GM18507 (cell line): ENCODE data around the gene SPTAN1.
A peak's percentile ranks its signal among the peaks of the same experiment; 100 is the strongest.
"Not testable (repeated sequence)": the region's sequence is repeated elsewhere in the genome, so short reads cannot be mapped to it uniquely, and the experiment has no call there.

Experiments used
- DNase-seq: peaks from one replicate; pipeline ENCODE4 v3.0.0; 2011; ENCODE audit warnings: low read depth; ENCODE audit not compliant: insufficient read length; ENCODE audit errors: extremely low spot score
- FAIRE-seq: peaks from 2 replicates; lab custom pipeline; 2011; peaks lifted over from hg19 to GRCh38; lab: Jason Lieb, UNC

SPTAN1 gene

DNA sequence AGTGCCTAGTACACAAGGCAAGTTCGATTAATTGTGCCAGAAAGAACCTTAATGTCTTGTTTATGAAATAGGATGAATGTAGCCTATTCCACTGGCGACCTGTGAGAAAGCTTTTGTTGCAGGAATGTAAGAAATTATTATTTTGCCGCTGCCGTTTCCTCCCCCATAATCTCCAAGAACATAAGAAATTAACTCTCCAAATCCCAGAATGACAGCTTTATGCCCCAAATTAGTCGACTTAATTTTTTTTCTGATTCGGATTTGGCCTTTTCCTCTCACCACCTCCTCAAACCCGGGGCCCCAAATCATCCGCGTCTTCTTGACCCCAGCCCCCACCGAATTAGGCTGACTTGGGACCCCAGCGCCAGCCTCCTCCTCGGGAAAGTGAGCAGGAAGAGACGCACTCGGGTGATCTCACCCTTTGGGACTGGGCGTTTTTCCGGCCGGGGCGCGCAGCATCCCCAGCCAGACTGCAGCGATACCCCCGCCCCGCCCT lies 682 bp upstream of the SPTAN1 start:
- DNase-seq (no peak), FAIRE-seq (no peak)

DNA sequence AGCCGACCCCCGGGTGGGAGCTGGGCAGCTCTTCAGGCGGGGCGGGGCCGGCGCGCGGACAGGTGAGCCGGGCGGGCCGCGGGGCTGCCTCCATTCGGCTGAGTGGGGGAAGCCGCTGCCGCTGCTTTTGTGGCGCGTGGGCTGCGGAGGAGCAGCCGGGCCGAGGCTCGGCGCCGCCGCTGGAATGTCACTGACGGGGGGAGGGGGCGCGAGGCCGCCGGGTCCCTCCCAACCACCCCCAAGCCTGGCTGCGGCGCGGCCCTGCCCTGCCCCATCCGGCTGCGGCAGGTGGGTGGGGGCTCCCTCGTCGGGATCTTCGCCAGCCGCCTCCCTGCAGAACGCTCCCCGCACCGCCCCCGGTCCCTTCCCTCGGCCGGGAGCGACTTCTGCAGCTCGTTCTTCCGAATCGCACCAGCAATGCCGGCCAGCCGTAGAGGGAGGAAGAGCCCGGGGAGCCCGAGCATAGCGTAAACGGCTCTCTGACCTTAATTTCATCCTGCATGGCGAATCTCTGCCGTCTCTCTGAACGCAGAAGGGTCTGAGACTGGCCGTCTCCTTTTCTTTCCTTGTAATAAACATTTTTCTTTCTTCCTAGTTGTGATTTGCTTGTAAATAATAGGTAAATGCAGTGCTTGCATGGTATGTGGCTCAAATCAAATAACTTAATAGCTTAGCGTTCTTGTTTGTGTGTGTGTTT lies 505 bp downstream of the SPTAN1 start:
- DNase-seq (peak; percentile 9), FAIRE-seq (no peak)

DNA sequence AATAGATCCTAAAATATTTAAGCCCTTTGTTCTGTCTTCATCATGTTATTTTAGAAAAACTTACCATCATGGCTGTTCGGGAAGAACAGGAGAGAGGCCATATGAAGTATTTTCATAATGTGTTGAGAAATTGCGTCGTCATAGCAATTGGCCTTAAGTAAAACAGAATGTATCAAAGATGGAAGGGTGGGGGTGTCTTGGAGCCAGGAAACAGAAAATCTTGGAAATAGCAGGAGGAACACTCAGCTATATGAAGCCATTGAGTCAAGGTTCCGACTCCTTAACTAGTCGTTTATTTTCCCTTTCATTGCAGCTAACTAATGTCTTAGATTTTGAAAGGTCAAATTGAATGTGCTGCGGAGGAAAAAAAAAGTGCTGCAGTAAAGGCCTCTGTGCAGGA lies 1.3 kb downstream of the SPTAN1 start:
- FAIRE-seq (no peak), DNase-seq (no peak)

DNA sequence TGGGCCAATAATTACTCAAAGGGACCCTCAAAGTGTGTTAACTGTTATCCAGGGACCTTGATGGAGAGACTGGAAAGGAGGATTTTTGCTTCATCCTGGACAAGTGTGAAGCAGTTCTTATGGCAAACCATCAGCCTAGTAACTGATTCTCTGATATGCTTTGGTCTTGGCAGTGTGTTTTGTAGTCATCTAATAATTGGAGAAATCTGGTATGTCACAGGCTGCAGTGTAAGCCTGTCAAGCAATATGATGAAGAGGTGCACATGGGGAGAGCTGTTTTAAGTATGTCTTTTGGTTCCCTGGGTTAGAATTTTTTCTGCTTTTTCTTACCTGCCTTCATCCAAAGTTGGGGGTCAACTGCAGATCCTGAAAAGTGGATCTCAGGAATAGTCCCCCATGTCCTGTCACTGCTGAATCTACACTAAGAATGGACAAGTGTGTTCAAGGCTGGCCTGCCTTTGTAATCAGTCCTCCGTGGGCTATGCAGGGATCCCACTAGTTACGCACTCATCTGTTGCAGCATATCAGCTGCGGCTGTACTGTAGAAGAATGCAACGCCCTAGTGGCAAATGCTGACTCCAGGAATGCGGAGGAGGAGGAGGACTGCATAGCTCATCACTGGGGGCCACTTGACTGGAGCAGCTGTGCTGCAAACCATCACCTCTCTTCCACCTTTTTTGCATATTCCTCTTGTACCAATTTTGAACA lies 1.9 kb downstream of the SPTAN1 start:
- FAIRE-seq = no peak

DNA sequence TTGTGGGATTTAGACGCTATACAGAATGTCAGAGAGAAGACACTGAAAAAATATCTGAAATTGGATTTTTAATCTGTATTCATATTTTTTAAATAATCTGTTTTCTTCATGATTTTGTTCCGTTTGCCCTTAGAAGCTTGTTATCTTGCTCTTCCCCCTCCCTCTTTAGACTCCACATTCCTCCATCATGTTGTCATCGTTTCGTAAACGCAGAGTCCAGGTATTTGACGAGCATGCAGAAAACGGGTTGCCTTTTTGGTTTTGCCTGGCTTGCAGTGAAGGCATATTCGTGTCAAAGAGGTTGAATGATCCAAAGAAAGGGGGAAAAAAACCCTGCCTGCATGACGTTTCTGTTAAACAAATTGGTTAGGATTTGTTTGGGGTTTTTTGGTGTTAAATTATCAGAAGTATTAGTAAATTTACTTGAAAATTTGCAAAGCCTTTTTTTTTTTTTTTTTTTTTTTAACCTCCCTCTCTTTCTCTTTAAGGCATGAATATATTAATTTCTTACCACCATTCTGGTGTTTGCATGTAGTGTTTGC lies 2.9 kb downstream of the SPTAN1 start:
- FAIRE-seq = no peak
- DNase-seq = no peak

More for the DNA sequence above, 1.9 kb downstream of the SPTAN1 start:
- no peak for DNase-seq

DNA sequence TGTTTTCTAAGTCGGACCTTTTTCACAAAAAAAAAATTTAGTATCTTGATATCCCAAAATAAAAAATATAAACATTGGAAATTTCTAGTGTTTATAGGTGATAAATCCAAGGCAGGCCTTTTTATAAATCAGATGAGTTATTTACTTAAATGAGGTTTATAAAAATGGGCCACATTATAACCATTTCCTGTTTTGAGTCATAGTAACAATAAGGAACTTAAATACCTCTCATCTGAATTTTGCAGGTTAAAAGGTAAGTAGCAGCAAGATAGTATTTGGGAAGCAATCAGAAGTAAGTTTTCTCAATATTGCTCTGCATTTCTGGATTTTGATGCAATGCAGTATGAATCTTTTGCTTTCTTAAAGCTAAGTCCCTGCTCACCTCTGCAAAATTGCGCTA lies 3.9 kb downstream of the SPTAN1 start:
- FAIRE-seq (no peak), DNase-seq (no peak)

DNA sequence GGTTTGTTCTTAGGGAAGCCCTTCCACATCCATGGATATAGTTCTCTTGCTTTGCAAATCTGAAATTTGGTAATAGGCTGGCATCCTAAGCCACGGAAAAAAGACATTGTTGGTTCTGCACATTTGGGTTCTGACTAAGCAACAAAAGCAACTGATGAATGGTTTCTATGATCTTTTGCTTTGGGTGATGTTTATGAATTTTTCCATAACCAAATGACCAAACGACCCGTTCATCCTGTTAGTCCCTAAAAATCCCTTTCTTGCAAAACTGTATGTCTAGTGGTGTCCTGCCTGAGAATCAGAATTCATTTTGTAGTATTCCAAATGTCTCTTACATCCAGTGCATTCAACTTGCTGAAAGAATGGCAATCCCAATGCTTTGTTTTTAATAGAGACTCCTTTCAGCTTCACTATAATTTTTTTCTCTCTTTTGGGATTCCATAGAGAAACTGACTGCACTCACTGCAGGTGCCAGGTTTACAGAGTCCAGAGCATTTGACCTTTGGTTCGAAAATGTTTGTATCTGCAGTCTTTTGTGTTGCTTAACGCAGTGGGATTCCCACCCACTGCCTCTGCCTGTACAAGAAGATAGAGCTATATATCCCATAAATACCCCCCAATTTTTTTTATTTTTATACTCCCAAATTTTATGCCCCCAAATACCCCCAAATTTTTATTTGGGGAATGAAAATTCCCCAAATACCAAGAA lies 4.7 kb downstream of the SPTAN1 start:
- DNase-seq (no peak), FAIRE-seq (no peak)

DNA sequence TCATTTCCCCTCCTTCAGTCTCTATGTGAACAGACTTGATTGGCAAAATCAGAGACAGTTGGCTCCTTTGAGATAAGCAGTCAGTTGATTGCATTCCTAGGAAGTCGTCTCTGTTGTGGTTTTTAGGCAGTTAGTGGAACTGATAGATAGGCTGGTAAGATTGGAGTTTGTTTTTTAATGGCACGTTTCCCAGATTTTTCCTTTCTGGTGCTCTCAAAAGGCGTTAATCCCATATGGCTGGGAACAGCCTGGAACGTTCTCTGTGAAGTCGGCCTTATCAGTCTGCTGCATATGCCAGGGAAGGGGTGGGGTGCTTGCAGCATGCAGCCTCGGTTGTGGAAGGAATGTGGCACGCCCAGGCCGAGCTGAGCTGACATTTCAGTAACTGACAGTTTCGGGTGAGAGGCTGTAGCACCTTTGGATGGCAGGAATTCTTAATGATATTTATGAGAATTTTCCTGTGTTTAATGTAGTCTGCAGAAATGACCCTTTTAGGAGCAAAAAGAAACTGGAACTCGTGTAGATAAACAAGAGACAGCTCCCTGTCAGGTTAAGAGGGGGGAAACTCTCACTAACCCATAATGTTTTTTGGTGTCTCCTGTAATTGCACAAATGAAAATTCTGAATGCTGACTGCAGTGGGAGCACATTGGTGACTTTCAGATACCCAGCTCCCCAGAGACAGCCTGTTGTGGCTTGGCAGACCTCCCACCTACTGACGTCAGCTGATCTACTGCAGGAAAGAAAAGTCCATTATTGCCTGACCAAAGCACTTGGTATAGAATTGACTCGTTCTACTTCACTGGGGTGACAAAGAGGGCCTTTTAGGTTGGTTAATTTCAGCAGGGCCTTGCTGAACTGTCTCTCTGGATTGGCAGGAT lies 6.3 kb downstream of the SPTAN1 start:
- peak; percentile 53 for DNase-seq
- peak; percentile 92 for FAIRE-seq

DNA sequence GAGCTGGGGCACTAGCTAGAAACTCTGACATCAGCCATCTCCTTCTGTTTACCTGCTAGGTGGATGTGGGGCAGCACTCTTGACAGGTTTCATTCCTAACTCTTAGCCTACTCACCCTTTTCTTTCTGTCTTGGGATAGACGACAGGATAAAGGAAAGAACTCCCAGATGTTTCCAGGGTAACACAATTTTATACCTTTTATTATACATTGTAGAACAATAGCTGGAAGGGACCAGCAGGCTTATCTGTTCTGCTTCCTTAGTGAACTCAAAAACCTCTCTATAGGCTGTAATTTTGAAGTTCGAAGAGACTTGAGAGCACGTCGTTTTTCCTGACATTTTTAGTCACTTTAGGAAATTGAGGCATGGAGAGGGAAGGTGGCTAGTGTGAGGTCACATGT lies 13.2 kb downstream of the SPTAN1 start:
- no peak for FAIRE-seq
- DNase-seq = no peak

DNA sequence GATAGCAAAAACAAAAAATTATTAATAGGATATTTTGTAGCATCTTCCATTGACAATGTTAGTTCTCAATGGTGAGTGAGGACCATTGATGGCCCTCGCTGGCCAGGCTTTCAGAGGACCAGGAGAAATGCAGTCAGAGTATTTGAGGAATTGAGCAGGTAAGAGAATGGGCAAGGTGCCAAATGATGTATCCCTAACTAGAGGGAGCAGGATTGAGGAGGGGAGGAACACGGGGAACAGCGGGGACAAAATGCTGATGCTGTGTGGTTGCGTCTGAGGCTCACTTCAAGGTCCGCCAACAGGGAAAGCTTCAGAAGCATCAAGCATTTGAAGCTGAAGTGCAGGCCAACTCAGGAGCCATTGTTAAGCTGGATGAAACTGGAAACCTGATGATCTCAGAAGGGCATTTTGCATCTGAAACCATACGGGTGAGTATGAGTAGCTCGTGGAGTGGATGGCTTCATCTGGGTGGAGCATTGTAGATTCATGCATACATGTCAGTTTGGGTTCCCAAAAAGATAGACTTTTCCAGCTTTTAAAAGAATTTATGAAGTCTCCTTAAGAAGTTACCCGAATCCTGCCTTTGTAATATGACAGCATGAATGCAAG lies 16.2 kb downstream of the SPTAN1 start:
- DNase-seq = no peak

DNA sequence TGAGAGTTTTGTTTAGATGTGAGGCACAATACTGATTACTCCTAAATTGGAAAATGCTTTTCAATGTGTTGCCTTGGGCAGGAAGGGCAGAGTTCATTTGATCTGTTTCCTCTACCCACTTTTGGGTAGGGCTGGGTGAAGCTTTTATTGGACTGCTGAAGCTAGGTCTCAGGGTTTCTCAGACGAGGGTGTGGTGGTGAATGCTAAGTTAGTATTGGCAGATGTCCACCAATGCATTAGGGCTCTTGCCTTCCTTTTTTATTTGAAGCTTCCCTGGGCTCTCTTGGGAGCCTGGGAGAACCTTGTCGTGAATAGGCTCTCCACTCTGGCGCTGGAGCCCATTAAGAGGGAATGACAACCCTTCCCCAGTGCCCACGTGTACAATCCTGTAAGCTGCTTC lies 23.1 kb downstream of the SPTAN1 start:
- DNase-seq = no peak

More for the DNA sequence above, 16.2 kb downstream of the SPTAN1 start:
- no peak for FAIRE-seq

DNA sequence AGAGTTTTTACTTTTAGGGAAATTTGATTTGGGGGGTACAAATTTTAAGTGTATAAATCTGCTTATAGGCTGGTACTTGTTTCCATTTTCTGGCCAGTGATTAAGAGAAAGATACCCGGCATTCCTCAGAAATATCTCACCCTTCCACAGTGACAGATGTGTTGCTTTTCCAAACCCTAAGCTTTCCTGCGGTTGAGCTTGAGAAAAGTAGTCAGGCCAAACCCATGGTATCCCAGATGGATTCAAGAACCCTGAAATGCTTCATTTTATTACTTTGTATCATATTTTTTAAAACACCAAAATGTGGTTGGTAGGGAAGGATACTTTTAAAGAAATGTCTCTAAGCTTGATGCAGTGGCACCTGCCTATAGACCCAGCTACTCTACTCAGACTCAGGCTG lies 23.5 kb downstream of the SPTAN1 start:
- no peak for FAIRE-seq
- DNase-seq = no peak

More for the DNA sequence above, 23.1 kb downstream of the SPTAN1 start:
- FAIRE-seq = no peak

DNA sequence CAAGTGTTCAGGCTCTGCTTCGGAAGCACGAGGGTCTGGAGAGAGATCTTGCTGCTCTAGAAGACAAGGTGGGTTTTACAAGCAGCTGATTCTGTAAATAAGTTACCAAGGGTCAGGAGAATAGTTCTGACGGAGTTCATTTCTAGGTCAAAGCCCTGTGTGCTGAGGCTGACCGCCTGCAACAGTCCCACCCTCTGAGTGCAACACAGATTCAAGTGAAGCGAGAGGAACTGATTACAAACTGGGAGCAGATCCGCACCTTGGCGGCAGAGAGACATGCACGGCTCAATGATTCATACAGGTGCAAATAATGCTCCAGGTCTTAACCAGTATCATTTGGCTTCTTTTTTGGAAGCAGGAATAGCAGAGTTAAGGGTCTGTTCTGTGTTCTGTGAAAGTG lies 24.8 kb downstream of the SPTAN1 start:
- FAIRE-seq (no peak), DNase-seq (no peak)

DNA sequence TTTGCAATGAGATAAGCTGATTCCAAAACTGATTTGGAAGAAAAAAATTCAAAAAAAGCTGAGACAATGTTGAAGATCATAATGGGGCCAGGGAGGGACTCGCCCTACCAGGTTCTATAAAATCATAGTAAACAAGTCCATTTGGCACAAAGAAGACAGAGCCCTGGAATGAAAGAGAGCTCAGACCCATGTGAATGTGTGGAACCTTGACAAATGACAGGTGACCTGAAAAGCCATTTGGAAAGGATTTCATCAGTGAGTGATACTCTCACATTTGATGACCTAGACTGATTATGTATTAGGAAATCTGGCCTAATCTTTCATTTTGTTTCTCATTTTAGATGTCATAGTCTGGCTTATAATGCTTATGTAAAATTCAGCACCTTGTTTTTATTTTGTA lies 26.8 kb downstream of the SPTAN1 start:
- FAIRE-seq = no peak
- DNase-seq = no peak

DNA sequence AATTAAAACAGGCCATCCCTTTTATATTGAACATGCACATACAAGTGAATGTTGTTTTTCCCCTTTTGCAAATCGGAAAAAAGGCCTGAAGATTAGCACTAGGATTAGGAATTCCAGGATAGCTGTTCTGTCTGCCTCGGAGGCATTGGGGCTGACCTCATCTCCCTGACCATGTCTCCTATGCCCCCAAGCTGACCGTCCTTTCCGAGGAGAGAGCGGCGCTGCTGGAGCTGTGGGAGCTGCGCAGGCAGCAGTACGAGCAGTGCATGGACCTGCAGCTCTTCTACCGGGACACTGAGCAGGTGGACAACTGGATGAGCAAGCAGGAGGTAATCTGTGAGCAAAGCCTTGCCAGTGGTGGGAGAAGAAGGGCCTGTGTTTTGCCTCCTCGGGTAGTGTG lies 28.3 kb downstream of the SPTAN1 start:
- no peak for FAIRE-seq
- no peak for DNase-seq

DNA sequence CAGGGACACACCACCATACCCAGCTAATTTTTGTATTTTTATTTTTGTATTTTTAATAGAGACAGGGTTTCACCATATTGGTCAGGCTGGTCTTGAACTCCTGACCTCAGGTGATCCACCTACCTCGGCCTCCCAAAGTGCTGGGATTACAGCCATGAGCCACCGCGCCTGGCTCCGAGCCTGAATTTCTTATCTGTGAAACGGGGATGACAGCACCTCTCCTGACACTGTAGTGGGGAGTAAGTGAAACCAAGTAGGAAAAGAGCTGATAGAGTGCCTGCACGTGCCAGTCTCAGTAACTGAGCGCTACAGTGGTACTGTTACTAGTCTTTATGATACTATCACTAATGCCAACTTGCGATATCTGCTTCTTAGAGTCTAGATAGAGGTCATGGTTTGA lies 32.8 kb downstream of the SPTAN1 start:
- FAIRE-seq, DNase-seq: not testable (repeated sequence)

DNA sequence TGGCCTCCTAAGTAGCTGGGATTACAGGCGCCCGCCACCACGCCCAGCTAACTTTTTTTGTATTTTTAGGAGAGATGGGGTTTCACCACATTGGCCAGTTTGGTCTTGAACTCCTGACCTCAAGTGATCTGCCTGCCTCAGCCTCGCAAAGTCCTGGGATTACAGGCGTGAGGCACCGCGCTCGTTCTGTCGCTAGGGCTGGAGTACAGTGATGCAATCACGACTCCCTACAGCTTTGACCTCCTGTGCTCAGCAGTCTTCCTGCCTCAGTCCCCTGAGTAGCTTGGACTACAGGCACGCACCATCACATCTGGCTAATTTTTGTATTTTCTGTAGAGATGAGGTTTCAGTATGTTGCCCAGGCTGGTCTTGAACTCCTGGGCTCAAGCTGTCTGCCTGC lies 34.5 kb downstream of the SPTAN1 start:
- FAIRE-seq, DNase-seq: not testable (repeated sequence)

DNA sequence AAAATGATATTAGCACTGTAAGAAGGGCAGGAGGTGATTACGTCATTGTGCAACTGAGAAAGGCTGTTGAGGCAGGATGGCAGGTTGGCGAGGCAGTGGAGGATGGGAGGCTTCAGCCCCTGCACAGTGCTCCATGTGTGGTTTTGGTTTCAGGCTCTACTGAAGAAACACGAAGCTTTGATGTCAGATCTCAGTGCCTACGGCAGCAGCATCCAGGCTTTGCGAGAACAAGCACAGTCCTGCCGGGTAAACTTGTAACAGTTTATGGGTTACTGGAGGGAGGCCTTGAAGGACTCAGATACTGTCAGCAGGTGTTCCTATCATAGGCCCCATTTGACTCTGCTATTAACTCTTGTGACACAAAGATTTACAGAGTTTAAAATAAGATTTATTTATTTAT lies 35.1 kb downstream of the SPTAN1 start:
- FAIRE-seq = peak; percentile 24
- DNase-seq = no peak
